Mammary epithelial cell (primary cell): ENCODE data around the gene EDC4.

Source experiments
- EZH2 ChIP-seq: IDR thresholded peaks from 2 replicates; pipeline ENCODE4 v1.6.1; 2012; ENCODE audit warnings: low read length, inconsistent platforms, borderline replicate concordance
- TF ChIP-seq, protein P1 (sequence below), 2 donors: IDR thresholded peaks in 1 of 2; conservative IDR thresholded peaks in 1 of 2; 2 replicates each; pipeline ENCODE4 v1.5.1; 2011 to 2012; ENCODE audit warnings: inconsistent platforms in 2 of 2, low read length in 2 of 2, mild to moderate bottlenecking in 2 of 2, control low read depth in 1 of 2, low read depth in 1 of 2; ENCODE audit not compliant: insufficient read depth in 1 of 2; ENCODE audit errors: extremely low read depth in 1 of 2

DNA sequence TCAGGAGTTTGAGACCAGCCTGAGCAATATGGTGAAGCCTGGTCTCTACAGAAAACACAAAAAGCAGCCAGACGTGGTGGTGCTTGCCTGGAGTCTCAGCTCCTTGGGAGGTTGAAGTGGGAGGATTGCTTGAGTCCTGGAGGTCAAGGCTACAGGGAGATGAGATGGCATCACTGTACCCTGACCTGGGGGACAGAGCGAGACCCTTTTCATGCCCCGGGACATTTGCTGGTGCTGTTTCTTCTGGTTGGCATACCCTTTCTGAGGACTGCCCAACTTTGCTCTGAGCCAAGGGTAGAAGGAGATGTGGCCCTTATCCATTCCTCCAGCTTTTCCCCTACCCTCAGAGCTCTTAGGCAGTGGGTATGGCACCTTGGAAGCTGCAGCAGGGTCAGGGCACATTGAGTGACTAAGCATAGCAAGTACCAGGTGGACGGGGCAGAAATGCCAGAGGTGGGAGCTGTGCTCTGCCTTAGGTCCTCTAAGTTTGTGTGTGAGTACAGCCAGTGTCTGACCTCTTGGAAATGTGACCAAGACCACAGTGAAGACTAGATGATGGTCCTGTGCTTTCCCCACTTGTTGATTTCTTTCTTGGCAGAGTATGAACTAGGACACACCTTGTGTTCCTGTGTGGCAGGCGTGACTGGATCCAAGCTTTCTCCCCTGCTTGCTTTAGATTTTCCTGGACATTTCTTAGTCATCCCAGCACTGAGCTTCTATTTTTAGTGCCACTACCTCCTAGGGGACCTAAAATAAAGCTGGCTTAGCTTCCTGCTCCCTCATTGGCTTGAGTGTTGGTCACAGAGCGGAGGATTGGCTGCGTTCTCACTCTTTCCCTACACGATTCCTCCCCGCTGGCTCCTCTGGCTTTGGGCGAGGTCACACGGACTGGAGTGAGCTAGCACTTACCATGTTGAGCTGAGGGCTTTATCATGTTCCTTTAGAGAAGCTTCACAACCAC is 9.9 kb upstream of the EDC4 start:
- TF ChIP-seq EZH2 = no peak
- TF ChIP-seq, protein P1, sequence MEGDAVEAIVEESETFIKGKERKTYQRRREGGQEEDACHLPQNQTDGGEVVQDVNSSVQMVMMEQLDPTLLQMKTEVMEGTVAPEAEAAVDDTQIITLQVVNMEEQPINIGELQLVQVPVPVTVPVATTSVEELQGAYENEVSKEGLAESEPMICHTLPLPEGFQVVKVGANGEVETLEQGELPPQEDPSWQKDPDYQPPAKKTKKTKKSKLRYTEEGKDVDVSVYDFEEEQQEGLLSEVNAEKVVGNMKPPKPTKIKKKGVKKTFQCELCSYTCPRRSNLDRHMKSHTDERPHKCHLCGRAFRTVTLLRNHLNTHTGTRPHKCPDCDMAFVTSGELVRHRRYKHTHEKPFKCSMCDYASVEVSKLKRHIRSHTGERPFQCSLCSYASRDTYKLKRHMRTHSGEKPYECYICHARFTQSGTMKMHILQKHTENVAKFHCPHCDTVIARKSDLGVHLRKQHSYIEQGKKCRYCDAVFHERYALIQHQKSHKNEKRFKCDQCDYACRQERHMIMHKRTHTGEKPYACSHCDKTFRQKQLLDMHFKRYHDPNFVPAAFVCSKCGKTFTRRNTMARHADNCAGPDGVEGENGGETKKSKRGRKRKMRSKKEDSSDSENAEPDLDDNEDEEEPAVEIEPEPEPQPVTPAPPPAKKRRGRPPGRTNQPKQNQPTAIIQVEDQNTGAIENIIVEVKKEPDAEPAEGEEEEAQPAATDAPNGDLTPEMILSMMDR (conservative IDR thresholded peaks at IDR 0.05 in 1 of 2, IDR thresholded peaks at IDR 0.05 in 1 of 2; ENCODE audit: extremely low read depth in 1 of 2, insufficient read depth in 1 of 2, low read depth in 1 of 2, low read length in 2 of 2) = no peak
